ENCODE results near the gene DHX30.

- TF ChIP-seq CTCF (conservative IDR thresholded peaks at IDR 0.05) (no peak), ZFX (IDR thresholded peaks at IDR 0.05) (no peak)
Measured at GRCh38 chr3:47865192-47865591, 62.3 kb downstream of the DHX30 start.
